Liver (tissue), 9 donors: ENCODE measurements around the gene OR52N2. TPM values are rescaled to one million over a fixed set of nuclear protein-coding genes. Genes with fewer than 3 reads are reported as not detected.

Experiments used
- DNase-seq: peaks from one replicate; pipeline ENCODE4 v3.0.0-alpha.2; 2017; ENCODE audit warnings: low spot score
- H3K27ac ChIP-seq, 2 donors: one replicate each; pipeline ENCODE4 v1.7.0; 2013; ENCODE audit warnings: inconsistent platforms in 2 of 2, low read length in 2 of 2, control low read depth in 1 of 2, low read depth in 1 of 2, mild to moderate bottlenecking in 1 of 2
- H3K27me3 ChIP-seq, 4 donors: one replicate each; pipeline versions ENCODE4 v1.6.1 to v1.7.0; 2013; ENCODE audit warnings: low read length in 3 of 4, inconsistent platforms in 1 of 4, mild to moderate bottlenecking in 1 of 4, moderate library complexity in 1 of 4; ENCODE audit not compliant: control insufficient read depth in 4 of 4, insufficient read depth in 4 of 4
- H3K36me3 ChIP-seq, 4 donors: one replicate each; pipeline versions ENCODE4 v1.6.1 to v1.7.0; 2013; ENCODE audit warnings: low read length in 3 of 4, mild to moderate bottlenecking in 3 of 4, low read depth in 1 of 4, moderate library complexity in 1 of 4; ENCODE audit not compliant: control insufficient read depth in 4 of 4, insufficient read depth in 3 of 4
- H3K4me1 ChIP-seq, 4 donors: one replicate each; pipeline versions ENCODE4 v1.6.1 to v1.7.0; 2013; ENCODE audit warnings: low read length in 3 of 4, mild to moderate bottlenecking in 3 of 4, moderate library complexity in 1 of 4; ENCODE audit not compliant: control insufficient read depth in 4 of 4, insufficient read depth in 4 of 4
- H3K4me3 ChIP-seq, 3 donors: one replicate each; pipeline versions ENCODE4 v1.6.1 to v1.7.0; 2013; ENCODE audit warnings: low read length in 3 of 3, control low read depth in 1 of 3, low read depth in 1 of 3, mild to moderate bottlenecking in 1 of 3
- H3K9ac ChIP-seq, 2 donors: one replicate each; pipeline ENCODE4 v1.7.0; 2013; ENCODE audit warnings: low read length in 2 of 2, mild to moderate bottlenecking in 2 of 2, moderate library complexity in 2 of 2, control low read depth in 1 of 2, low read depth in 1 of 2
- H3K9me3 ChIP-seq, 4 donors: one replicate each; pipeline versions ENCODE4 v1.6.1 to v1.7.0; 2013; ENCODE audit warnings: low read length in 3 of 4; ENCODE audit not compliant: control insufficient read depth in 4 of 4
- ATF3 ChIP-seq: IDR thresholded peaks from 2 replicates; pipeline ENCODE4 v1.6.1; 2016; ENCODE audit warnings: antibody characterized with exemption
- EGR1 ChIP-seq, 2 donors: IDR thresholded peaks; 2 replicates each; pipeline ENCODE4 v1.6.1; 2016 to 2018; ENCODE audit warnings: antibody characterized with exemption in 2 of 2, low read depth in 2 of 2
- FOXA1 ChIP-seq: IDR thresholded peaks from 2 replicates; pipeline ENCODE4 v1.6.1; 2016; ENCODE audit warnings: antibody characterized with exemption
- FOXA2 ChIP-seq: IDR thresholded peaks from 2 replicates; pipeline ENCODE4 v1.6.1; 2016; ENCODE audit warnings: antibody characterized with exemption
- GABPA ChIP-seq, 2 donors: IDR thresholded peaks in 1 of 2; conservative IDR thresholded peaks in 1 of 2; 2 replicates each; pipeline ENCODE4 v1.6.1; 2016; ENCODE audit warnings: antibody characterized with exemption in 2 of 2, mild to moderate bottlenecking in 1 of 2, moderate library complexity in 1 of 2
- HNF4G ChIP-seq: IDR thresholded peaks from 2 replicates; pipeline ENCODE4 v1.6.1; 2016; ENCODE audit warnings: antibody characterized with exemption
- JUND ChIP-seq, 2 donors: IDR thresholded peaks; 2 replicates each; pipeline ENCODE4 v1.6.1; 2016; ENCODE audit warnings: antibody characterized with exemption in 2 of 2
- MAX ChIP-seq: IDR thresholded peaks from 2 replicates; pipeline ENCODE4 v1.6.1; 2016; ENCODE audit warnings: antibody characterized with exemption
- NR2F2 ChIP-seq: IDR thresholded peaks from 2 replicates; pipeline ENCODE4 v1.6.1; 2016; ENCODE audit warnings: antibody characterized with exemption
- RAD21 ChIP-seq, 2 donors: IDR thresholded peaks; 2 replicates each; pipeline ENCODE4 v1.6.1; 2016; ENCODE audit warnings: antibody characterized with exemption in 2 of 2, mild to moderate bottlenecking in 2 of 2
- REST ChIP-seq: IDR thresholded peaks from 2 replicates; pipeline ENCODE4 v1.6.1; 2016; ENCODE audit warnings: antibody characterized with exemption, mild to moderate bottlenecking
- RXRA ChIP-seq, 2 donors: IDR thresholded peaks; 2 replicates each; pipeline ENCODE4 v1.6.1; 2017 to 2018; ENCODE audit warnings: antibody characterized with exemption in 2 of 2, mild to moderate bottlenecking in 1 of 2
- SP1 ChIP-seq: IDR thresholded peaks from 2 replicates; pipeline ENCODE4 v1.6.1; 2018; ENCODE audit warnings: antibody characterized with exemption, mild to moderate bottlenecking
- TAF1 ChIP-seq: conservative IDR thresholded peaks from 2 replicates; pipeline ENCODE4 v1.6.1; 2016; ENCODE audit warnings: antibody characterized with exemption, mild to moderate bottlenecking
- YY1 ChIP-seq: IDR thresholded peaks from 2 replicates; pipeline ENCODE4 v1.6.1; 2016; ENCODE audit warnings: antibody characterized with exemption, mild to moderate bottlenecking
- ZBTB33 ChIP-seq: IDR thresholded peaks from 2 replicates; pipeline ENCODE4 v1.6.1; 2016; ENCODE audit warnings: antibody characterized with exemption
- WGBS: extraction: QIAGEN DNeasy Blood & Tissue Kit; methylation state at CpG from one replicate; pipeline ENCODE4 v1.1.7; 2013; 5-methylcytosine and 5-hydroxymethylcytosine counted together
- polyA plus RNA-seq, 2 donors: library from polyadenylated mRNA; stranded (reverse) in 1 of 2; unstranded in 1 of 2; fragments of 200-250 nt in 1 of 2; fragments of >200 nt in 1 of 2; fragmentation: Nextera tagmentation in 1 of 2; extraction: Ambion mirVana in 1 of 2; gene quantifications; one replicate each; pipeline versions ENCODE4 v1.2.1 to v1.2.3, GENCODE V29; 2013 to 2015
- total RNA-seq, 2 donors: library from RNA; depleted of rRNA; stranded (reverse); fragments of >200 nt; gene quantifications; one replicate each; pipeline ENCODE4 v1.2.3, GENCODE V29; 2014
- donor health status: healthy.
- donor health status: healthy.
- donor health status: healthy.
- donor health status: healthy.
- donor health status: healthy.

Gene OR52N2
- total and polyA plus RNA-seq, 4 donors, result not detected

GRCh38 chr11:5847711-5848110, 39.0 kb downstream of the OR52N2 start (continued):
- TF ChIP-seq REST (no peak), JUND (IDR thresholded peaks at IDR 0.05) (no peak), NR2F2 (no peak), ZBTB33 (no peak), EGR1 (IDR thresholded peaks at IDR 0.05; ENCODE audit: low read depth in 2 of 2) (no peak), RXRA (IDR thresholded peaks at IDR 0.05) (no peak), GABPA (IDR thresholded peaks at IDR 0.05 in 1 of 2, conservative IDR thresholded peaks at IDR 0.05 in 1 of 2) (no peak)

- DNase-seq, result no peak
- Histone ChIP-seq H3K27me3 (peaks cover 0 to 4% (median 0%) of the 10 kb centered on the region in 4 donors), H3K36me3 (no peaks in the 10 kb centered on the region), H3K9me3 (peaks cover 0 to 5% (median 0%) of the 10 kb centered on the region in 4 donors), H3K9ac (no peak overlapping the region), H3K4me1 (no peaks in the 10 kb centered on the region), H3K27ac (no peak overlapping the region), H3K4me3 (no peak overlapping the region)
- 91% methylated on average over 1 of the region's 1 CpG for WGBS
- TF ChIP-seq TAF1, result no peak
- TF ChIP-seq HNF4G, result no peak
- no peak for TF ChIP-seq MAX
- TF ChIP-seq EGR1 (IDR thresholded peaks at IDR 0.05; ENCODE audit: low read depth in 2 of 2), result no peak
- no peak for TF ChIP-seq YY1
- TF ChIP-seq FOXA1, result no peak
- no peak for TF ChIP-seq JUND (IDR thresholded peaks at IDR 0.05)
- no peak for TF ChIP-seq SP1
- TF ChIP-seq RAD21 (IDR thresholded peaks at IDR 0.05), result no peak
- no peak for TF ChIP-seq ATF3
- TF ChIP-seq FOXA2, result no peak
- TF ChIP-seq GABPA (IDR thresholded peaks at IDR 0.05 in 1 of 2, conservative IDR thresholded peaks at IDR 0.05 in 1 of 2), result no peak
- no peak for TF ChIP-seq RXRA (IDR thresholded peaks at IDR 0.05)
- no peak for TF ChIP-seq NR2F2
These were observed 42.3 kb downstream of the OR52N2 start for GRCh38 chr11:5851002-5851401.

GRCh38 chr11:5857590-5857989, 48.9 kb downstream of the OR52N2 start, which contains the start of gene OR52E8:
Gene OR52E8 (minus strand): TSS chr11:5857690. CDS start chr11:5857690, 0 bp downstream.
- DNase-seq, result no peak
- no peak within 1 kb of the TSS for H3K27ac ChIP-seq
- H3K9ac ChIP-seq, result no peak within 1 kb of the TSS
- peaks cover 0 to 3% (median 0%) of the 10 kb centered on the region in 4 donors for H3K9me3 ChIP-seq
- no peaks in the 10 kb centered on the region for H3K4me1 ChIP-seq
- H3K4me3 ChIP-seq, result no peak within 1 kb of the TSS
- 86% methylated on average over 3 of the region's 3 CpGs for WGBS
- H3K27me3 ChIP-seq, result no peaks in the 10 kb centered on the region
- no peak for TF ChIP-seq JUND (IDR thresholded peaks at IDR 0.05)
- TF ChIP-seq FOXA2, result no peak
- no peaks in the 10 kb centered on the region for H3K36me3 ChIP-seq
